Lower leg skin (tissue), 3 donors: ENCODE measurements around the gene GPR82.

Experiments used
- POLR2A ChIP-seq, 2 donors: fragments of 450-650 bp; IDR thresholded peaks; one replicate each; pipeline ENCODE4 v1.6.1; 2016 to 2017; ENCODE audit warnings: antibody characterized with exemption in 2 of 2, mild to moderate bottlenecking in 1 of 2, moderate library complexity in 1 of 2
- TF ChIP-seq, protein P1 (sequence below), 3 donors: fragments of 450-650 bp; IDR thresholded peaks; one replicate each; pipeline ENCODE4 v1.5.1; 2016; ENCODE audit warnings: antibody characterized with exemption in 3 of 3, mild to moderate bottlenecking in 3 of 3, moderate library complexity in 2 of 3

DNA sequence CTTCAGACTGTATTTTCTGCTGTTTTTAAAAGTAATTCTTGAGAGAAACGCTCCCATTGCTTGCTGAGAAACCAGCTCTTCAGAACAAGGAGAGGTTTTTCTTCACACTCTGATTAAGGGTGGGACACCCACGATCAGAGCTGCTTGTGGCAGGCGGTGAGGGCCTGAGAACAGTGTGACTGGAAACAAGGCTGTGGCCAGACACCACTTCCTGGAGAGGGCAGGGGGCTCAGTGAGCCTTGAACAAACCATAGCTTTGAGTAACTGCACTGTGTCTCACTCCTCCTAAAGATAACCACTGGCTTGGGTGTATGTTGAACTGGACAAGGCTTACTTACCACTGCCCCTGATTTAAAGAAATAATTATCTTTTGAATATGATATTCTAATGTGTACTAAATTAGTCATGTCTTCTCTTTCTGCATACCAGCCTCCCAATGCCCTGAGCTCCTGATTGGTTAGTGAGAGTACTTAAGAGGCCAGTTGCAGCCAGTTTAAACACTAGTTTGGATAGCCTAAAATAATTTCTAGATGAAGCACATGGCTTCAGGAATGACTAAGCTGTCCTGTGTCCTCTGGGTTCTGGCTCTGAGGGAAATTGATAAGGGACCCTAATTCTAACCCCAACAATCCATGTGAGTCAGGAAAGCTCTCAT, 3.7 kb upstream of the GPR82 start:
- TF ChIP-seq, protein P1, sequence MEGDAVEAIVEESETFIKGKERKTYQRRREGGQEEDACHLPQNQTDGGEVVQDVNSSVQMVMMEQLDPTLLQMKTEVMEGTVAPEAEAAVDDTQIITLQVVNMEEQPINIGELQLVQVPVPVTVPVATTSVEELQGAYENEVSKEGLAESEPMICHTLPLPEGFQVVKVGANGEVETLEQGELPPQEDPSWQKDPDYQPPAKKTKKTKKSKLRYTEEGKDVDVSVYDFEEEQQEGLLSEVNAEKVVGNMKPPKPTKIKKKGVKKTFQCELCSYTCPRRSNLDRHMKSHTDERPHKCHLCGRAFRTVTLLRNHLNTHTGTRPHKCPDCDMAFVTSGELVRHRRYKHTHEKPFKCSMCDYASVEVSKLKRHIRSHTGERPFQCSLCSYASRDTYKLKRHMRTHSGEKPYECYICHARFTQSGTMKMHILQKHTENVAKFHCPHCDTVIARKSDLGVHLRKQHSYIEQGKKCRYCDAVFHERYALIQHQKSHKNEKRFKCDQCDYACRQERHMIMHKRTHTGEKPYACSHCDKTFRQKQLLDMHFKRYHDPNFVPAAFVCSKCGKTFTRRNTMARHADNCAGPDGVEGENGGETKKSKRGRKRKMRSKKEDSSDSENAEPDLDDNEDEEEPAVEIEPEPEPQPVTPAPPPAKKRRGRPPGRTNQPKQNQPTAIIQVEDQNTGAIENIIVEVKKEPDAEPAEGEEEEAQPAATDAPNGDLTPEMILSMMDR (IDR thresholded peaks at IDR 0.05) = no peak
- TF ChIP-seq POLR2A (IDR thresholded peaks at IDR 0.05) = no peak
